Measurements from ENCODE around the gene CDK13. TPM values are rescaled to one million over a fixed set of nuclear protein-coding genes. Genes with fewer than 3 reads are reported as not detected.
"Not testable (repeated sequence)": the region's sequence is repeated elsewhere in the genome, so short reads cannot be mapped to it uniquely, and the experiment has no call there.

CDK13 gene
- total RNA-seq, 1 donor from 2014 or later = 18.1 TPM

DNA sequence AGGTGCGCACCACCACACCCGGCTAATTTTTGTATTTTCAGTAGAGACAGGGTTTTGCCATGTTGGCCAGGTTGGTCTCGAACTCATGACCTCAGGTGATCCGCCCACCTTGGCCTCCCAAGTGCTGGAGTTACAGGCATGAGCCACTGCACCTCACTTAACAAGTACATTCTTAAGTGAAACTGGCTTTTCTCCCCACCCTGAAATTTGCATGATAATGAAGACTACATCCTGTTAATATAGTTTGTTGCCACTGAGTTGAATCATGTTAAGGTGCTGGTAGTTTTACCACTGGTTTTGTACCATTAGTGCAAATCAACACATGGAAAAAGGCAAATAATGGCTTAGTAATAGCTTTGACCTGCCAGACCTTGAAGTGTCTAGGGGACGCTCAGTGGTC lies 122.2 kb downstream of the CDK13 start:
- DNase-seq (no peak), ATAC-seq (ENCODE audit: poor library complexity) (no peak)
- intact Hi-C loops (cut with DNase I) = no loop called here

GRCh38 chr7:40073239-40073638 lies 123.2 kb downstream of the CDK13 start:
- ATAC-seq (ENCODE audit: poor library complexity) = no peak
- intact Hi-C loops (cut with DNase I) = no loop called here

DNA sequence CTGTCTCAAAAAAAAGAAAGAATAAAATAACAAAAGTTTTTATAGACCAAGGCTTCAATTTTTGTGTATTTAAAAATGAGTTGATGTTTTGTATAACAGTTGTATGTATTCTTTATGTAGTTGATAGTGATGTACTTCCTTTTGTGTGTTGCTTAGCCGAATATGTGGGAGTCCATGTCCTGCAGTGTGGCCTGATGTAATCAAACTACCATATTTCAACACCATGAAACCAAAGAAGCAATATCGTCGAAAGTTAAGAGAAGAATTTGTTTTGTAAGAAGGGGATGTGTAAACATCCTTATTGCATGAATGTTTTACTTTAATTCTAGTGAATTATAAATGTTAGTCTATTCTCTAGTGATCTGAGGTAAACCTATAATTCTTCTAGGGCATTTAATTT lies 127.8 kb downstream of the CDK13 start:
- DNase-seq (no peak), ATAC-seq (ENCODE audit: poor library complexity) (no peak)
- intact Hi-C loops (cut with DNase I) = no loop called here

More at GRCh38 chr7:40073239-40073638, 123.2 kb downstream of the CDK13 start:
- no peak for DNase-seq

DNA sequence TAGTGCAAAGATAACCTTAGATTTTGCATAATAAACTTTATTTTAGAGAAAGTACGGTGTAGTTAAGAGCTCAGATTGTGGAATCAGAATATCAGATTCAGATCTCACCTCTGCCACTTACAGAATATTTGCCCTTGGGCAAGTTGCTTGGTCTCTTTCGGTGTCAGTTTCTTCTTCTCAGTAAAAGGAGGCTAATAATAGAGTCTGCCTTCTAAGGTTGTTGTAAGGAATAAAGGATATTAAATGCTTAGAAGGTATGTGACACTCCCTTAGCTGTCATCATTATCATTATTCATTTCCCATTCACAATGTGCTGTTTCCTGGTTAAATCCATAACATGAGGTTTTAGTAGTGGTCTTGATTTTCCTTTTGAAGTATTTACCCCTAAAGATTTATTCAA lies 142.1 kb downstream of the CDK13 start:
- no peak for DNase-seq
- intact Hi-C loops (cut with DNase I) = no loop called here
- no peak for ATAC-seq (ENCODE audit: poor library complexity)

- intact Hi-C loops (cut with DNase I) = no loop called here
- DNase-seq = no peak
- peak; percentile 38 for ATAC-seq (ENCODE audit: poor library complexity)
Observed at GRCh38 chr7:40093631-40094350, 143.7 kb downstream of the CDK13 start.

DNA sequence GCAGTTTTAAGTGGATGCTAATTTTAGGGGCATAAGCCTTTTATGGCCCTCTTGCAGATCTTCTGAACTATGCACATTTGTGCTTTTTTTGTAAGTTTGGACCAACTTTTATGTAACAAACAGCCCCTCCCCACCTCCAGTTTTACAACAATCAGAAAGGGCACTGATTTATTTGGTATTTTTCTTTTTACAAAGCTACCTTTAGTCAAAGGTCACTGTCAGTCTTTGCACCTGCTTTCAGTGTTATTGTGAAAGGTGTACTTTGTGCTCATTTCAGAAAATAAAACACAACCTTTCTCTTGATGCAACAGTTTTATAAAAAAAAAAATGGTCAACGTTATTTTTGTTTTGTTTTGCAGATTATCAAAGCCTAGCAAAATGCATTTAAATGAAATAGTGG lies 145.2 kb downstream of the CDK13 start:
- DNase-seq (no peak), ATAC-seq (ENCODE audit: poor library complexity) (no peak)

GRCh38 chr7:40095695-40096327 lies 145.8 kb downstream of the CDK13 start:
- DNase-seq (no peak), ATAC-seq (ENCODE audit: poor library complexity) (no peak)
- intact Hi-C loops (cut with DNase I) = no loop called here

More for the DNA sequence above, 145.2 kb downstream of the CDK13 start:
- intact Hi-C loops (cut with DNase I) = no loop called here

DNA sequence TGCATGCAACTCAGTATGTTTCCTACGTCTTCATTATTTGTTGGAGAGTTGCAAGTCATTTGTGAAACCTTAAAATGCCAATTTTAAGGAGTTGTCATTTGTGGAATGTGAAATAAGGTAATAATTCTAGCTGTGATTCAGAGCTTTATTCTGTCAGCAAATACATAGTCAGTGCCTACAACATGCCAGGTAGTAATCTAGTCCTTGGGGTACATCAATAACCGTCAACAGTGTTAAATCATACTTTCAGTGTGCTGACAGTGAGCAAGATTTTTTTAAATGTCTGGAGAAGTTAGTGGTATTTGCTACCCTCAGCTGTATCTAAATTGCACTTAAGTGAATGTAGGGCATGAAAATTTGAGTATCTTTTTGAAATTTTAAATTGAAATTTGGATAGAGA lies 147.7 kb downstream of the CDK13 start:
- intact Hi-C loops (cut with DNase I) = no loop called here
- DNase-seq (no peak), ATAC-seq (ENCODE audit: poor library complexity) (no peak)

GRCh38 chr7:40098810-40099209 lies 148.8 kb downstream of the CDK13 start:
- ATAC-seq (ENCODE audit: poor library complexity) = no peak
- intact Hi-C loops (cut with DNase I) = no loop called here
- DNase-seq = no peak

GRCh38 chr7:40099837-40100236 lies 149.8 kb downstream of the CDK13 start:
- no peak for DNase-seq
- intact Hi-C loops (cut with DNase I) = no loop called here
- ATAC-seq (ENCODE audit: poor library complexity) = no peak

GRCh38 chr7:40101201-40101600 lies 151.1 kb downstream of the CDK13 start:
- DNase-seq = no peak
- intact Hi-C loops (cut with DNase I) = no loop called here
- ATAC-seq (ENCODE audit: poor library complexity) = no peak

DNA sequence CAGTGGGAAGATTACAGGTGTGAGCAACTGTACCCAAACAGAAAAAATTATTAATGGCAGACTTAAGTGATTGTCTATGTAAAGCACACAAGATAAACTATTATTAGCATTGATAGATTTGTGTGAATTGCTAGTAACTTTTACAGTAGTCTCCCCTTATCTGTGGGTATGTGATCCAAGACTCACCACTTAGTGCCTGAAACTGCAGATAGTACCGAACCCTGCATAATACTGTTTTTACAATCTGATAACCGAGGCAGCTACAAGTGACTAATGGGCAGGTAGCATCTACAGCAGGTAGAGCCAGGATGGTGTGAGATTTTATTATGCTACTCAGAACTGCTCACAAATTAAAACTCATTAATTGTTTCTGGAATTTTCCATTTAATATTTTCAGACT lies 152.8 kb downstream of the CDK13 start:
- no peak for ATAC-seq (ENCODE audit: poor library complexity)

GRCh38 chr7:40105879-40106473 lies 155.9 kb downstream of the CDK13 start:
- DNase-seq (no peak), ATAC-seq (ENCODE audit: poor library complexity) (no peak)
- intact Hi-C loops (cut with DNase I) = no loop called here

More for the DNA sequence above, 152.8 kb downstream of the CDK13 start:
- intact Hi-C loops (cut with DNase I) = no loop called here
- DNase-seq = no peak

DNA sequence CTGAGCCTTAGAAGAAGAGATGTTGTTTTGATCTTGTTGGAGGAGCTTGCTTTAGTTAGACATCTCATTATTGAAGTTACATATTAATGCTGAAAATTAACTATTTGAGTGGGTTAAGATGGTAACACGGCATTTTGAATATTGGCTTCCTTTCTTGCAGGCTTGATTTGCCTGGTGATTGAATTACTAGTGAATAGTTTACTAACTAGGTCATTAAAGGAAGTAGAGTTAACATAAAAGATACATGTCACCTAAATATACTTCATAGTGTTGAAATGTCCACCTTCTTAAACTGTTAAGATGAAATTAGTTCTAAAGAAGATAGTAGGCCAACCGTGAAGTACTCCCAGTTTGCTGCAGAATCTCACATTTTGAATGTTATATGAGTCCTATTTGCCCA lies 165.9 kb downstream of the CDK13 start:
- no peak for DNase-seq
- no peak for ATAC-seq (ENCODE audit: poor library complexity)
- intact Hi-C loops (cut with DNase I) = no loop called here

- ATAC-seq (ENCODE audit: poor library complexity); intact Hi-C loops (cut with DNase I); DNase-seq: not testable (repeated sequence)
Observed at GRCh38 chr7:40117199-40117598, 167.1 kb downstream of the CDK13 start.

GRCh38 chr7:40118201-40118600 lies 168.1 kb downstream of the CDK13 start:
- ATAC-seq (ENCODE audit: poor library complexity); DNase-seq; intact Hi-C loops (cut with DNase I): not testable (repeated sequence)

DNA sequence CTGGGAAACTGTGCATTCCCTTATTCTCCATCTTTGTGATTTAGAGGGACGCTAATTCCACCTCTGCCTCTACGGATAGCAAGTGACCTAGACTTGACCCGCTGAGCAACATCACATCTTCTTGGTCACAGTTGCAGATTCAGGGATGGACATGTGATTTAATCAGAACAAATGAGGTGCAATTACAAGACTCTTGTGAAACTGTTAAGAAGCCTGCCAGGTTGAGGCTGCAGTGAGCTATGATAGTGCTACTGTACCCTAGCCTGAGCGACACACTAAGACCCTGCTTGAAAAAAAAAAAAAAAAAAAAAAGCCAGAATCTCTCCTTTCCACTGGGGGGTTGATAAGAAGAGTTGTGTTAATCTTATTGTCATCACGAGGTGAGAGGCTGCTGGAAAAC lies 170.0 kb downstream of the CDK13 start:
- DNase-seq (no peak), ATAC-seq (ENCODE audit: poor library complexity) (no peak)
- intact Hi-C loops (cut with DNase I) = no loop called here

DNA sequence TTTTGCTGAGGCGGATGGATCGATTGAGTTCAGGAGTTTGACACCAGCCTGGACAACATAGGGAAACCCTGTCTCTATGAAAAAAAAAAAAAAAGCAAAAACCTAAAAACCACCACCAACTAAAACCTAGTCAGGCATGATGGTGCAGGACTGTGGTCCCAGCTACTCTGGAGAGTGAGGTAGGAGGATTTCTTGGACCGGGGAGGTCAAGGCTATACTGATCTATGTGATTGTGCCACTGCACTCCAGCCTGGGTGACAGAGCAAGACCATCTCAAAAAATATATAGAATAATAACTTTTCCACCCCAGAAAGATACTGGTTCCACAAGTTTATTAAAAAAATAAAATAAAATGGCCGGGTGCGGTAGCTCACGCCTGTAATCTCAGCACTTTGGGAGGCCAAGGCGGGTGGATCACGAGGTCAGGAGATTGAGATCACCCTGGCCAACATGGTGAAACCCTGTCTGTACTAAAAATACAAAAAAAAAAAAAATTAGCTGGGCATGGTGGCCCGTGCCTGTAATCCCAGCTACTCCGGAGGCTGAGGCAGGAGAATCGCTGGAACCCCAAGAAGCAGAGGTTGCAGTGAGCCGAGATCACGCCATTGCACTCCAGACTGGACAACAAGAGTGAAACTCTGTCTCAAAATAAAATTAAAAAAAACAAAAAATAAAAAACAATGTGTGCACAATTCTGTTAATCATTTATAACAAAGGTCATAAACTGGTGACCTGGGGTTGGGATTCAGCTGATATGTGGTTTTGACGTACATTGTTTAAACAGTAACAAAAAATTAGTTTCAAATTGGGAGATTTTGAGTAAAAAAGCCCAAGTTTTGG lies 172.3 kb downstream of the CDK13 start:
- ATAC-seq (ENCODE audit: poor library complexity); DNase-seq; intact Hi-C loops (cut with DNase I): not testable (repeated sequence)

DNA sequence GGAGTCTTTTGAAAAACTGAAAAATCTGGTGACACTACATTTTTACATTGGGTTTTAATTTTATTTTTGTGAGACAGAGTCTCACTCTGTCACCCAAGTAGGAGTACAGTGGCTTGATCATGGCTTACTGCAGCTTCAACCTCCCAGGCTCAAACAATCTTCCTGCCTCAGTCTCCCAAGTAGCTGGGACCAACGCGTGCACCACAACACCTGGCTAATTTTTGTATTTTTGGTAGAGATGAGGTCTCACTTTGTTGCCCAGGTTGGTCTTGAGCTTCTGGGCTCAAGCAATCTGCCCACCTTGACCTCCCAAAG lies 172.8 kb downstream of the CDK13 start:
- ATAC-seq (ENCODE audit: poor library complexity) (no peak), DNase-seq (no peak)
- intact Hi-C loops (cut with DNase I) = no loop called here

Data from Right ventricle myocardium superior (tissue), 1 donor.